ENCODE measurements around the gene NUTM2D. TPM values are rescaled to one million over a fixed set of nuclear protein-coding genes. Genes with fewer than 3 reads are reported as not detected.
"Not testable (repeated sequence)": the region's sequence is repeated elsewhere in the genome, so short reads cannot be mapped to it uniquely, and the experiment has no call there.

Gene NUTM2D
- total and polyA plus RNA-seq, 2 of the 4 experiments (the other 2 are of a cell fraction): 0.54 to 1.9 TPM

DNA sequence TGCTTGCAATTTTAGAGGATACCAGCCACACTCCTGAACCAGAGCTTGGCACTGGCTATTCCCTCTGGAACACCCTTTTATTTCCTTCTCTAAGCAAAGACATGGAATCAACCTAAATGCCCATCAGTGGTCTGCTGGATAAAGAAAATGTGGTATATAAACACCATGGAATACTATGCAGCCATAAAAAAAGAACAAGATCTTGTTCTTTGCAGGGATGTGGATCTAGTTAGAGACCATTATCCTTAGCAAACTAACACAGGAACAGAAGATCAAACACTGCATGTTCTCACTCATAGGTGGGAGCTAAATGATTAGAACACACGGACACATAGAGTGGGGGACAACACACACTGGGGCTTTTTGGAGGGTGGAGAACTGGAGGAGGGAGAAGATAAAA, 56.4 kb downstream of the NUTM2D start:
- WGBS, 2 experiments (ENCODE audit: extremely low coverage in 2 of 2, insufficient read length in 1 of 2): no CpG with 5 or more reads among the region's 1 CpG
- H3K36me3 ChIP-seq (ENCODE audit: control insufficient read depth, insufficient read depth, low read length): not testable (repeated sequence)

More for the DNA sequence above, 56.4 kb downstream of the NUTM2D start:
- H3K56ac ChIP-seq (ENCODE audit: extremely low read depth, insufficient read depth, low read length); in situ Hi-C loops (cut with MboI; ENCODE audit: low sequenced_read_pairs); H3K4ac ChIP-seq (ENCODE audit: low read depth, low read length); H3K23ac ChIP-seq (ENCODE audit: low read depth, low read length); dilution Hi-C loops (cut with HindIII; ENCODE audit: low sequenced_read_pairs, unreplicated experiment); H3K9me3 ChIP-seq (ENCODE audit: control insufficient read depth, insufficient read depth, low read length); H3K79me1 ChIP-seq (ENCODE audit: low read depth in 1 of 2, low read length in 2 of 2); H4K20me1 ChIP-seq (ENCODE audit: insufficient read depth, low read length); H2BK120ac ChIP-seq (ENCODE audit: low read depth, low read length); H3K9me1 ChIP-seq (ENCODE audit: insufficient read depth, low read length); H3K4me2 ChIP-seq (ENCODE audit: low read depth, low read length); H2AK5ac ChIP-seq (ENCODE audit: low read depth, low read length); ATAC-seq (ENCODE audit: low read depth); H3K14ac ChIP-seq (replicated peaks; ENCODE audit: low read depth, low read length); H2AFZ ChIP-seq (replicated peaks; ENCODE audit: low read length, poor library complexity); CTCF ChIA-PET; H3K27ac ChIP-seq (ENCODE audit: insufficient read depth, low read length); H3K9ac ChIP-seq (ENCODE audit: low read depth, low read length); H2BK20ac ChIP-seq (ENCODE audit: low read depth, low read length); H2AK9ac ChIP-seq (replicated peaks; ENCODE audit: low read depth, low read length, poor library complexity); POLR2A ChIA-PET (ENCODE audit: unreplicated experiment); H3K4me3 ChIP-seq (ENCODE audit: insufficient read depth, low read depth, low read length); H2BK5ac ChIP-seq (ENCODE audit: low read depth, low read length, poor library complexity, severe bottlenecking); H3K4me1 ChIP-seq (ENCODE audit: control insufficient read depth, insufficient read depth, low read length); intact Hi-C loops (cut with micrococcal nuclease); H4K91ac ChIP-seq (ENCODE audit: insufficient read depth, low read depth, low read length); H4K5ac ChIP-seq (ENCODE audit: low read depth, low read length); H3K27me3 ChIP-seq (ENCODE audit: control insufficient read depth, insufficient read depth, low read length); H3K18ac ChIP-seq (ENCODE audit: low read depth, low read length); DNase-seq; H4K8ac ChIP-seq (ENCODE audit: low read depth in 2 of 2, low read length in 2 of 2); BruUV-seq (replicated peaks); H2BK15ac ChIP-seq (ENCODE audit: low read depth, low read length): not testable (repeated sequence)

Small RNA genes lying within 50 kb of the gene (microRNA-seq; reads per million reads assigned to microRNA genes)
- gene AL355334.1 (ENCODE audit: insufficient read depth, insufficient read length): not detected

Small RNA genes lying within 50 kb of the gene (small RNA-seq; reads per million reads assigned to genes)
- 0 reads per million in 5 experiments for gene AL355334.1

Other genes starting within 250 kb of the NUTM2D start
- gene NUTM2A, start 132.3 kb upstream of the NUTM2D start, total RNA-seq (2012; rRNA removed): under 0.01 and 0.18 TPM in 2 replicates
- gene NUTM2A, start 132.3 kb upstream of the NUTM2D start, polyA plus RNA-seq (2012; rRNA removed): 0.10 and 0.36 TPM in 2 replicates
- 11.7 and 16.9 TPM in 2 replicates for gene MINPP1, start 147.1 kb downstream of the NUTM2D start, total RNA-seq (2012; rRNA removed)
- 14.3 and 14.4 TPM in 2 replicates for gene MINPP1, start 147.1 kb downstream of the NUTM2D start, polyA plus RNA-seq (2012; rRNA removed)